NT2/D1 (cell line): ENCODE results near the gene DRD4.

ENCODE experiments used
- DNase-seq: peaks from one replicate; pipeline ENCODE4 v3.0.0-alpha.2; 2011; ENCODE audit warnings: low read depth, low spot score
- H3K27me3 ChIP-seq: 2 replicates; pipeline ENCODE4 v1.6.0; 2011; ENCODE audit warnings: mild to moderate bottlenecking; ENCODE audit not compliant: insufficient read length, insufficient read depth
- H3K36me3 ChIP-seq: 2 replicates; pipeline ENCODE4 v1.6.1; 2011; ENCODE audit warnings: mild to moderate bottlenecking, low read length, mixed read lengths; ENCODE audit not compliant: insufficient read depth, insufficient read length
- H3K4me1 ChIP-seq: 2 replicates; pipeline ENCODE4 v1.5.1; 2011; ENCODE audit not compliant: insufficient read depth, insufficient read length
- H3K4me3 ChIP-seq: 2 replicates; pipeline ENCODE4 v1.5.1; 2011; ENCODE audit warnings: low read depth; ENCODE audit not compliant: insufficient read length
- H3K9ac ChIP-seq: 2 replicates; pipeline ENCODE4 v1.6.0; 2011; ENCODE audit warnings: low read depth; ENCODE audit not compliant: insufficient read length
- H3K9me3 ChIP-seq: 2 replicates; pipeline ENCODE4 v1.5.1; 2011; ENCODE audit warnings: mild to moderate bottlenecking, low read length; ENCODE audit not compliant: insufficient read depth
- SUZ12 ChIP-seq: IDR thresholded peaks from 2 replicates; pipeline ENCODE4 v1.6.1; 2011; ENCODE audit not compliant: insufficient read length, insufficient read depth; ENCODE audit errors: extremely low read depth
- YY1 ChIP-seq: IDR thresholded peaks from 2 replicates; pipeline ENCODE4 v1.6.1; 2011; ENCODE audit not compliant: insufficient read length, insufficient read depth
- ZNF274 ChIP-seq: IDR thresholded peaks from 2 replicates; pipeline ENCODE4 v1.6.1; 2011; ENCODE audit warnings: mild to moderate bottlenecking, low read depth, low read length

DRD4 gene

DNA sequence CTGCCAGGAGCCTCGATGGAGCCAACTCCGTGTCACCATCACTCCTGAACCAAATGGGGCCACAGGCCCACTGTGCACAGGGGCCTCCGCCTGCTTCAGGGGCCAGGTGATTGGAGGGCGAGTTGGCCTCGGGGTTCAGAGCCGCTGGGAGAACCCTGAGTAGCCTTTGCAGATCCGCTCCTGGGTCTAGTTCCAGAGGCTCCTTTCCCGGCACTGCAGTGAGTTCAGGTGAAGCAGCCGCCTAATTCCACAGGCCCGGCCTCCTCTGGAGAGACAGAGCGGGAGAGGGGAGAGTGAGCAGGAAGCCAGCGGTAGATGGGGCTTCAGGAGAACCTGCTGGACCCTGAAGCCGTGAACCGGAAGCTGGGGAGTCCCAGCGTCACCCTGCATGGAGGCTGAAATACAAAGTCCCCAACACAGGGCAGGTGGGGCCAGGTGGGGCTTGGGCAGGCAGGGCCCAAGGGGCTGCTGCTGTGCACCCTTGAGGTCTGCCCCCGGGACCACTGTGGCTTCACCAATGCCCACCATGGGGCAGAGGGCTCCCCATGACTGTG, 22.5 kb downstream of the DRD4 start:
- H3K4me3 ChIP-seq, result no peak overlapping the region
- peaks cover 4% of the 10 kb centered on the region for H3K4me1 ChIP-seq
- TF ChIP-seq YY1, result no peak
- TF ChIP-seq SUZ12, result no peak
- no peak for TF ChIP-seq ZNF274
- DNase-seq, result no peak
- H3K9ac ChIP-seq, result no peak overlapping the region
- no peaks in the 10 kb centered on the region for H3K9me3 ChIP-seq
- H3K27me3 ChIP-seq, result no peaks in the 10 kb centered on the region
- peaks cover 82% of the 10 kb centered on the region for H3K36me3 ChIP-seq

DNA sequence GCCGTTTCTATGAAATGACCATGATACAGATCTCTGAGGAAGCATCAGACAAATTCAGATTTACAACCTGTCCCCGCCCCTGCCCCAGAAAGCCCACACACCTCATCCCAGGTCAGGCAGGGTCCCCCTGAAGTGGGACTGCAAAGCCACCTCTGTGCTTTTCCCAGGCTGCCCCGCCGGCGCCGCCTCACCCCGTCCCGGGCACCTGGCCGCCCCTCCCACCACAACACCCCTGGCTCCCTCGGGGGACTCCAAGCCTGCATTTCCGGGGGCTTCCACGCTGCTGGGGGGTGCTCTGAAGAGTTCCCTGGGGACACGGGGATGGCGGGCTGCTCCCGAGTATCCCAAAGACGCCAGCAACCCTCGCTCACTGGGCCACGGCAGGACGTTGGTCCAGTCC, 23.2 kb downstream of the DRD4 start:
- TF ChIP-seq ZNF274 (no peak), SUZ12 (no peak), YY1 (no peak)
- Histone ChIP-seq H3K9me3 (no peaks in the 10 kb centered on the region), H3K4me3 (no peak overlapping the region), H3K4me1 (peaks cover 4% of the 10 kb centered on the region), H3K27me3 (no peaks in the 10 kb centered on the region), H3K9ac (no peak overlapping the region), H3K36me3 (peaks cover 81% of the 10 kb centered on the region)
- no peak for DNase-seq

DNA sequence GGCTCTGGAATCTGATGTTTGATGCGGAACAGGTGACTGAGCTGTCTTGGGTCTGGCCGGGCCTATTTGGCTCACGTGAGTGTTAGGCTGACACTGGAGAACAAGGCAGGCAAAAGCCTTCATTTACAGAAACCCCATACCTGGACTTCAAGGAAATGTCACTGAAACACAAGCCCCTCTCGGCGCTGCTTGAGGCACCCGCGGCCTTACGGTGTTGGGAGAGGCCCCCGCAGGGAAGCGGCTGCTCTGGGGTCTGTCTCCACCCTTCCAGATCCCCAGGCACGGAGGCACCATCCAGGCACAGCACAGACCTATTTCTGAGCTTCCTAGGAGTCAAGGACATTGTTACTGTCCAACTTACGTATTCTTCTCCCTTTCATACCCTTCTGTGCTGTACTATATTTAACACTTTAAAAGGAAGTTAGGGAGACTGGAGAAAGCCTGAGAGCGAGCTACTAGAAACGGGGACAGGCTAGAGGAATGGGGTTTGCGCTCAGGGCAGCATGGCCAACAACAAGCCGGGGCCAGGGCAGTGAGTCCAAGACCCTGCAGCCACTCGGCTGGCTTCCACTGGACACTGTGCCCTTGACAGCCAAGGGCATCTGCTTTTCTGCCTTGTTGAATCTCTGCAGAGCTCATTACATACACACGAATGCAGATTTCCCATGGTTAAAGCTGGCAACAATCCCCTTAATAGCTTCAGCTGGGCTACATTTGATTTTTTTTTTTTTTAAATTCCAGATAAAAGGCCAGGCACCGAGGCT, 23.8 kb downstream of the DRD4 start:
- TF ChIP-seq YY1 (no peak), SUZ12 (no peak), ZNF274 (no peak)
- H3K27me3 ChIP-seq, result no peaks in the 10 kb centered on the region
- no peak for DNase-seq
- H3K9me3 ChIP-seq, result no peaks in the 10 kb centered on the region
- H3K4me3 ChIP-seq, result no peak overlapping the region
- no peak overlapping the region for H3K9ac ChIP-seq
- H3K4me1 ChIP-seq, result peaks cover 4% of the 10 kb centered on the region
- peaks cover 85% of the 10 kb centered on the region for H3K36me3 ChIP-seq

GRCh38 chr11:662689-663274, 25.7 kb downstream of the DRD4 start:
- no peak for DNase-seq
- Histone ChIP-seq H3K4me3 (no peak overlapping the region), H3K36me3 (peaks cover 79% of the 10 kb centered on the region), H3K4me1 (peaks cover 4% of the 10 kb centered on the region), H3K27me3 (no peaks in the 10 kb centered on the region), H3K9ac (no peak overlapping the region), H3K9me3 (no peaks in the 10 kb centered on the region)
- TF ChIP-seq SUZ12 (no peak), YY1 (no peak), ZNF274 (no peak)

DNA sequence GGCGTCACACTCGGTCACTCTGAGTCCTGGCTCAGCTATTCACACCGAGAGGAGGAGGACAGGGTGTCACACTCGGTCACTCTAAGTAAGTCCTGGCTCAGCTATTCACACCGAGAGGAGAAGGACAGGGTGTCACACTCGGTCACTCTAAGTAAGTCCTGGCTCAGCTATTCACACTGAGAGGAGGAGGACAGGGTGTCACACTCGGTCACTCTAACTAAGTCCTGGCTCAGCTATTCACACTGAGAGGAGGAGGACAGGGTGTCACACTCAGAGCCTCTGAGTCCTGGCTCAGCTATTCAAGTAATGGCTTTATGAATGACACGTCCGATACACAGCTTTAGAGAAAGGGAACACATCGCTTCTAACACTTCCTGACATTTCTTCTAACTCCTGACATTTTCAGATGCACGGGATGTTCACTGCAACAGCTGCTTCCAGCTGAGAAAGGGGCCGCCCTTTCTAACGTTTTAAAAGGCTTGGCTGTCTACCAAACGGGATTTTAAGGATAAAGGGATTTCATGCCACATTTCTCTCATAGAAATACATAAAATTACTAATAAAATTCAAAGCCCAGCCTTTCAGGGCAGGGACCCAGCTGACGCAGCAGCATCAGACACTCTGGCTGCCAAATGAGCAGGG, 28.1 kb downstream of the DRD4 start:
- TF ChIP-seq ZNF274 (no peak), YY1 (no peak), SUZ12 (no peak)
- Histone ChIP-seq H3K36me3 (peaks cover 67% of the 10 kb centered on the region), H3K4me3 (no peak overlapping the region), H3K9me3 (no peaks in the 10 kb centered on the region), H3K4me1 (no peaks in the 10 kb centered on the region), H3K9ac (no peak overlapping the region), H3K27me3 (no peaks in the 10 kb centered on the region)
- no peak for DNase-seq

- no peaks in the 10 kb centered on the region for H3K4me1 ChIP-seq
- no peak overlapping the region for H3K4me3 ChIP-seq
- no peak for TF ChIP-seq YY1
- no peak for TF ChIP-seq SUZ12
- no peak for TF ChIP-seq ZNF274
- no peaks in the 10 kb centered on the region for H3K9me3 ChIP-seq
- DNase-seq, result no peak
- H3K27me3 ChIP-seq, result no peaks in the 10 kb centered on the region
- H3K36me3 ChIP-seq, result peaks cover 64% of the 10 kb centered on the region
- H3K9ac ChIP-seq, result no peak overlapping the region
These were observed 28.7 kb downstream of the DRD4 start for GRCh38 chr11:665704-666281.
